Thyroid gland (tissue), 4 donors: Measurements from ENCODE around the gene LLGL1. TPM values are rescaled to one million over a fixed set of nuclear protein-coding genes. Genes with fewer than 3 reads are reported as not detected.

Experiments
- DNase-seq, 2 donors: peaks; one replicate each; pipeline ENCODE4 v3.0.0-alpha.2; 2019
- H3K27ac ChIP-seq, 3 donors: fragments of 200-600 bp; sonication (generic); 1 replicate in 2 of 3; 2 replicates in 1 of 3; pipeline ENCODE4 v1.5.1; 2016 to 2019; ENCODE audit warnings: mild to moderate bottlenecking in 1 of 3, moderate library complexity in 1 of 3
- H3K27me3 ChIP-seq: fragments of 200-600 bp; sonication (generic); one replicate; pipeline ENCODE4 v1.5.1; 2019
- H3K36me3 ChIP-seq, 2 donors: fragments of 200-600 bp; sonication (generic); one replicate each; pipeline ENCODE4 v1.5.1; 2016 to 2019
- H3K4me1 ChIP-seq, 2 donors: fragments of 200-600 bp; sonication (generic); one replicate each; pipeline ENCODE4 v1.5.1; 2017 to 2019
- H3K4me3 ChIP-seq, 3 donors: fragments of 200-600 bp; sonication (generic); replicated peaks in 1 of 3; 1 replicate in 2 of 3; 2 replicates in 1 of 3; pipeline ENCODE4 v1.5.1; 2016; ENCODE audit warnings: mild to moderate bottlenecking in 1 of 3
- H3K9me3 ChIP-seq: fragments of 200-600 bp; sonication (generic); one replicate; pipeline ENCODE4 v1.5.1; 2017
- POLR2A ChIP-seq, 2 donors: fragments of 450-650 bp; IDR thresholded peaks; one replicate each; pipeline ENCODE4 v1.6.1; 2017; ENCODE audit warnings: antibody characterized with exemption in 2 of 2, mild to moderate bottlenecking in 2 of 2, moderate library complexity in 1 of 2
- WGBS, 2 donors: methylation state at CpG; one replicate each; pipeline ENCODE4 v1.1.5; 2017; 5-methylcytosine and 5-hydroxymethylcytosine counted together
- intact Hi-C: fragments of 100-400 bp; cut with DNase I; formaldehyde crosslinking; loops from one replicate; pipeline ENCODE4 v1.15.1; 2023
- total RNA-seq, 4 donors: library from RNA; depleted of rRNA; stranded (reverse); fragments of >200 nt; gene quantifications; one replicate each; pipeline ENCODE4 v1.2.3, GENCODE V29; 2016
- TF ChIP-seq, protein P1 (sequence below), 6 experiments: fragments of 200-600 bp in 3 of 6; fragments of 450-650 bp in 3 of 6; sonication (generic) in 3 of 6; IDR thresholded peaks; one replicate each; pipeline ENCODE4 v1.5.1; 2016 to 2019; ENCODE audit warnings: antibody characterized with exemption in 6 of 6, mild to moderate bottlenecking in 2 of 6, inconsistent platforms in 1 of 6, moderate library complexity in 1 of 6

The LLGL1 gene
- total RNA-seq, 4 donors from 2014 or later, result 14.5 to 19.4 (median 17.5) TPM

GRCh38 chr17:18280249-18280648 is 54.8 kb downstream of the LLGL1 start:
- Histone ChIP-seq H3K27me3 (no peaks in the 10 kb centered on the region), H3K36me3 (peaks cover 37 to 40% of the 10 kb centered on the region in 2 donors), H3K27ac (peak overlapping the region; percentile 65 to 73 (median 65)), H3K4me3 (no peak overlapping the region), H3K4me1 (peaks cover 10 to 12% of the 10 kb centered on the region in 2 donors), H3K9me3 (no peaks in the 10 kb centered on the region)
- intact Hi-C loops, result no loop called here
- TF ChIP-seq, protein P1, sequence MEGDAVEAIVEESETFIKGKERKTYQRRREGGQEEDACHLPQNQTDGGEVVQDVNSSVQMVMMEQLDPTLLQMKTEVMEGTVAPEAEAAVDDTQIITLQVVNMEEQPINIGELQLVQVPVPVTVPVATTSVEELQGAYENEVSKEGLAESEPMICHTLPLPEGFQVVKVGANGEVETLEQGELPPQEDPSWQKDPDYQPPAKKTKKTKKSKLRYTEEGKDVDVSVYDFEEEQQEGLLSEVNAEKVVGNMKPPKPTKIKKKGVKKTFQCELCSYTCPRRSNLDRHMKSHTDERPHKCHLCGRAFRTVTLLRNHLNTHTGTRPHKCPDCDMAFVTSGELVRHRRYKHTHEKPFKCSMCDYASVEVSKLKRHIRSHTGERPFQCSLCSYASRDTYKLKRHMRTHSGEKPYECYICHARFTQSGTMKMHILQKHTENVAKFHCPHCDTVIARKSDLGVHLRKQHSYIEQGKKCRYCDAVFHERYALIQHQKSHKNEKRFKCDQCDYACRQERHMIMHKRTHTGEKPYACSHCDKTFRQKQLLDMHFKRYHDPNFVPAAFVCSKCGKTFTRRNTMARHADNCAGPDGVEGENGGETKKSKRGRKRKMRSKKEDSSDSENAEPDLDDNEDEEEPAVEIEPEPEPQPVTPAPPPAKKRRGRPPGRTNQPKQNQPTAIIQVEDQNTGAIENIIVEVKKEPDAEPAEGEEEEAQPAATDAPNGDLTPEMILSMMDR (IDR thresholded peaks at IDR 0.05), result peak in 4 of 6 experiments; percentile 39 to 55 (median 44)
- TF ChIP-seq POLR2A (IDR thresholded peaks at IDR 0.05), result no peak
- DNase-seq, result peak; percentile 94
- 44 to 73% methylated on average over 2 to 3 of the region's 4 CpGs for WGBS, 2 donors

DNA sequence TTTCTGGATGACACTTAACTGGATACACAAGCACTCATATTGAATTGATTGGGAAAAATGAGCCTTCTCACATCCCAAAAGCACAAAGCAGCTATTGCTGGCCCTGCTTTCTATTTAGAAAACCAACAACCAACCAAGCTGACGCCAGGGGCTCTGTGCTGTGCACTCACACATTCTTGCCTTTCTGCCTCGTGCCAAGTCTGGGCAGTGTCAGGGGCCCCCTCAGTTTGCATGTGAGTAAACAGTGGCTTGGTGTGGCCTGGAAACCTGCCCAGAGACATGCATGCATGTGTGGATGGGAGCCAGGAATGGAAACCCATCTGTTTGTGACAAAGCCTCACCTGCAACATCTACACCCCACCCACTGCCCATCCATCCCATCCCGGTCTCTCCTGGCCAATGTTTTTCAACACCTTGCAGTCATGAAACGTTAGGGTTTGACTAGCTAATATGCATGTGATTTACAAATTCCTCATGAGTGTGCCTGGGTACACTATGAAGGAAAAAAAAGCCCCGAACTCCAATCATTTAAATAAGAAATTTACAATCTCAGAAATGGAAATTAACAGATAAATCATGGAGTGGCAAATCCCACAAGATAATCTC is 55.4 kb downstream of the LLGL1 start:
- Histone ChIP-seq H3K27ac (peak overlapping the region; percentile 65 to 73 (median 65)), H3K36me3 (peaks cover 42 to 43% of the 10 kb centered on the region in 2 donors), H3K9me3 (no peaks in the 10 kb centered on the region), H3K4me3 (no peak overlapping the region), H3K27me3 (no peaks in the 10 kb centered on the region), H3K4me1 (peaks cover 10 to 12% of the 10 kb centered on the region in 2 donors)
- intact Hi-C loops, result no loop called here
- WGBS, 2 donors, result 65 to 73% methylated on average over 5 of the region's 5 CpGs
- TF ChIP-seq POLR2A (IDR thresholded peaks at IDR 0.05), result no peak
- TF ChIP-seq, protein P1 (IDR thresholded peaks at IDR 0.05), result no peak
- DNase-seq, result peak; percentile 19 to 20

DNA sequence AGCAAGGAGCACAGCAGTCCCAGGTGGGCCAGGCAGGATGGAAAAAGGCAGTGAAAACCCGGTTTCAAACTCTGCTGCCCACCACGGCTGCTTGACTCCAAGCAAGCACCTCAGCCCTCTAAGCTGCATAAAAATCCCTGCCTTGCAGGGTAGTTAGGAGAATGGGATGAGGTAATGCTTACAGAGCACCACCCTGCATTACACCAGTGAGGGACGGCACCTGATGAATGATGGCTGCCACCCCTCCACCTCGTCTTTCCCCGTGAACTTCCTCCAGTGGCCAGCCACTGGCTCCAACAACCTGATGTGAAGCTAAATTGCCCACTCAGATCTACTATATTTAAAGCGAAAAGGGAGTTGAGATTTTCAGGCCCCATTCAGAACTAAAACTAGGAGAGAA is 56.4 kb downstream of the LLGL1 start:
- Histone ChIP-seq H3K9me3 (no peaks in the 10 kb centered on the region), H3K27ac (no peak overlapping the region), H3K36me3 (peaks cover 35 to 43% of the 10 kb centered on the region in 2 donors), H3K27me3 (no peaks in the 10 kb centered on the region), H3K4me3 (no peak overlapping the region), H3K4me1 (peaks cover 10 to 12% of the 10 kb centered on the region in 2 donors)
- TF ChIP-seq POLR2A (IDR thresholded peaks at IDR 0.05), result no peak
- TF ChIP-seq, protein P1 (IDR thresholded peaks at IDR 0.05), result no peak
- WGBS, 2 donors, result 92 to 94% methylated on average over 6 of the region's 6 CpGs
- intact Hi-C loops, result no loop called here
- DNase-seq, result no peak

DNA sequence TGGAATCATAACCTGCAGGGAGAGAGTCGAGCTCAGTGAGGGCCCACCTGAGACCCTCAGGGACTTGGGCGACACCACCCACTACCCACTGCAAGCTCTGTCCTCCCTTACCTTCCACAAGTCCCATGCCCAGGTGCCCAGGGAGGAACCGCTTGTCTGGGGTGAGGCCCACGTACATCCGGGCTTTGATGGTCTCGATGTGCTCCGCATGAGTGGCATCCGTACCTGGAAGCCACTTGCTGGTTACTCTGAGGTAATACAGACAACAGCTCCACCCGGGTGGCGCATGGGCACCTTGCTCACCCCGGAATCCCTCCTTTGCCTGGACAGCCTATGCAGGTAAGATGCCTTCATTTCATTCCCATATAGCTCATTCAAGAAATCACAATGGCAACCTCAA is 59.9 kb downstream of the LLGL1 start:
- Histone ChIP-seq H3K36me3 (peaks cover 35 to 43% of the 10 kb centered on the region in 2 donors), H3K27me3 (no peaks in the 10 kb centered on the region), H3K27ac (no peak overlapping the region), H3K9me3 (no peaks in the 10 kb centered on the region), H3K4me1 (peaks cover 3 to 6% of the 10 kb centered on the region in 2 donors), H3K4me3 (no peak overlapping the region)
- DNase-seq, result no peak
- intact Hi-C loops, result no loop called here
- no peak for TF ChIP-seq POLR2A (IDR thresholded peaks at IDR 0.05)
- TF ChIP-seq, protein P1 (IDR thresholded peaks at IDR 0.05), result no peak
- WGBS, 2 donors, result 95 to 98% methylated on average over 9 to 11 of the region's 11 CpGs

DNA sequence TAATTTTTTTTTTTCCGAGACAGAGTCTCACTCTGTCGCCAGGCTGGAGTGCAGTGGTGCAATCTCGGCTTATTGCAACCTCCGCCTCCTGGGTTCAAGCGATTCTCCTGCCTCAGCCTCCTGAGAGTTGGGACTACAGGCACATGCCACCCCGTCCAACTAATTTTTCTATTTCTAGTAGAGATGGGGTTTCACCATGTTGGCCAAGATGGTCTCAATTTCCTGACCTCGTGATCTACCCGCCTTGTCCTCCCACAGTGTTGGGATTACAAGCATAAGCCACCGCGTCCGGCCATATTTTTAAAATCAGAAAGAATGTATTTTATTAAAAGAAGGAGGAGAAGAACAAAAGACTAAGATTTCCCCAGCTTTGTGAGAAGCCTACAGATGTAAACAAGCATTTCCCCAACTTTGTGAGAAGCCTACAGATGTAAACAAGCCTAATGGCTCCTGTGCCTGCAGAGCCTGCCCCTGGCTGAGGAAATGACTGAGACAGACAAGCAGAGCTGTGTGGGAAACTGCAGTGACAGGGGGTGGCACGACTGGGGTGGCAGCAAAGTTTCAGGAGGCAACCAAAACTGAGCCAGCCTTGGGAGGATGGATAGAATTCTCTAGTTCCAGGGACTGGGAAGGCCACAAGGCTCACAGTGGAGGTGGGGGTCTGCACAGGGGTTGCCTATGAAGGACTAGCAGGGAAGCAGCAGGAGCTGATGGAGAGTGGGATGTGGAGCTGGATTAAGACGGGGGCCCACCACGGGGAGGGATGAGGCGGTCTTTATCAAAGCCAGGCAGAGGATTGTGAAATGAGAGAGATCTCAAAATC is 66.5 kb downstream of the LLGL1 start:
- Histone ChIP-seq H3K36me3 (peaks cover 15 to 45% of the 10 kb centered on the region in 2 donors), H3K9me3 (no peaks in the 10 kb centered on the region), H3K4me3 (no peak overlapping the region), H3K4me1 (no peaks in the 10 kb centered on the region), H3K27me3 (no peaks in the 10 kb centered on the region), H3K27ac (no peak overlapping the region)
- TF ChIP-seq, protein P1 (IDR thresholded peaks at IDR 0.05), result no peak
- TF ChIP-seq POLR2A (IDR thresholded peaks at IDR 0.05), result no peak
- DNase-seq, result no peak
- intact Hi-C loops, result no loop called here
- 94 to 96% methylated on average over 15 of the region's 15 CpGs for WGBS, 2 donors
